OCI-LY7 (cell line): ENCODE measurements around the gene GPR42.
"Not testable (repeated sequence)": the region's sequence is repeated elsewhere in the genome, so short reads cannot be mapped to it uniquely, and the experiment has no call there.

ENCODE experiments used
- CTCF ChIP-seq: fragments of 200-600 bp; sonication (generic); conservative IDR thresholded peaks from 2 replicates; pipeline ENCODE4 v1.5.1; 2014; ENCODE audit warnings: mild to moderate bottlenecking, antibody characterized with exemption, low read length, moderate library complexity, mixed read lengths
- EZH2phosphoT487 ChIP-seq: fragments of 200-600 bp; sonication (generic); IDR thresholded peaks from 2 replicates; pipeline ENCODE4 v1.6.1; 2018; ENCODE audit warnings: low read depth, borderline replicate concordance, mild to moderate bottlenecking, mixed run types, antibody characterized with exemption, low read length, moderate library complexity, mixed read lengths

GRCh38 chr19:35360081-35360480 is 10.8 kb upstream of the GPR42 start:
- TF ChIP-seq CTCF, EZH2phosphoT487: not testable (repeated sequence)
